ENCODE measurements around the gene CDK18.

- TF ChIP-seq CTCF (tag by site-specific recombination; IDR thresholded peaks at IDR 0.05) (no peak), ZNF530 (tag by site-specific recombination; IDR thresholded peaks at IDR 0.05; ENCODE audit: low read depth) (no peak), KLF10 (tag by site-specific recombination; IDR thresholded peaks at IDR 0.05) (no peak), YY1 (tag by site-specific recombination; IDR thresholded peaks at IDR 0.05) (no peak), ZNF121 (tag by site-specific recombination; IDR thresholded peaks at IDR 0.05) (no peak), ZNF830 (tag by site-specific recombination; IDR thresholded peaks at IDR 0.05; ENCODE audit: low read depth) (no peak), ZNF621 (tag by site-specific recombination; IDR thresholded peaks at IDR 0.05) (no peak), REST (tag by site-specific recombination; IDR thresholded peaks at IDR 0.05) (no peak), ZBTB44 (tag by site-specific recombination; IDR thresholded peaks at IDR 0.05) (no peak), ZNF639 (tag by site-specific recombination; IDR thresholded peaks at IDR 0.05) (no peak), ZNF473 (tag by site-specific recombination; IDR thresholded peaks at IDR 0.05) (no peak), ZNF423 (tag by site-specific recombination; IDR thresholded peaks at IDR 0.05) (no peak), ZNF792 (tag by site-specific recombination; IDR thresholded peaks at IDR 0.05) (no peak), ZNF561 (tag by site-specific recombination; IDR thresholded peaks at IDR 0.05; ENCODE audit: borderline replicate concordance) (no peak)
These were observed 68.0 kb downstream of the CDK18 start for GRCh38 chr1:205572421-205572820.

Measured in HEK293 (cell line).